NCI-H226 (cell line): ENCODE data around the gene FGF11.
A peak's percentile ranks its signal among the peaks of the same experiment; 100 is the strongest.

ENCODE experiments used
- DNase-seq: peaks from one replicate; pipeline ENCODE4 v3.0.0-alpha.2; 2015

Gene FGF11

GRCh38 chr17:7408863-7409262 lies 30.4 kb upstream of the FGF11 start:
- no peak for DNase-seq

- DNase-seq, result no peak
Measured at GRCh38 chr17:7409716-7410115, 29.6 kb upstream of the FGF11 start.

- DNase-seq, result no peak
Measured at GRCh38 chr17:7410634-7411426, 28.5 kb upstream of the FGF11 start.

- no peak for DNase-seq
Measured at GRCh38 chr17:7411427-7411750, 27.9 kb upstream of the FGF11 start.

- DNase-seq, result peak; percentile 54
Measured at GRCh38 chr17:7413346-7413985, 25.8 kb upstream of the FGF11 start.

- no peak for DNase-seq
Measured at GRCh38 chr17:7414837-7415236, 24.5 kb upstream of the FGF11 start.

GRCh38 chr17:7415784-7416183 lies 23.5 kb upstream of the FGF11 start:
- no peak for DNase-seq

GRCh38 chr17:7416323-7416722 lies 23.0 kb upstream of the FGF11 start:
- no peak for DNase-seq

- no peak for DNase-seq
Measured at GRCh38 chr17:7417056-7417655, 22.2 kb upstream of the FGF11 start.

- no peak for DNase-seq
Measured at GRCh38 chr17:7418472-7419152, 20.7 kb upstream of the FGF11 start.

GRCh38 chr17:7419819-7420610 lies 19.3 kb upstream of the FGF11 start, which contains the start of gene SPEM1:
Gene SPEM1 (plus strand): TSS chr17:7420324. CDS start chr17:7420385, 61 bp downstream.
- DNase-seq, result no peak

- DNase-seq, result no peak
Measured at GRCh38 chr17:7421186-7421585, 18.1 kb upstream of the FGF11 start.

- DNase-seq, result no peak
Measured at GRCh38 chr17:7423679-7424078, 15.6 kb upstream of the FGF11 start.

GRCh38 chr17:7425316-7425715 lies 14.0 kb upstream of the FGF11 start, which contains the start of gene SPEM2:
Gene SPEM2 (plus strand): TSS chr17:7425616. CDS start chr17:7425689, 73 bp downstream.
- no peak for DNase-seq

- DNase-seq, result no peak
Measured at GRCh38 chr17:7425756-7426155, 13.6 kb upstream of the FGF11 start.

GRCh38 chr17:7426203-7426863 lies 13.0 kb upstream of the FGF11 start:
- DNase-seq, result no peak

- DNase-seq, result no peak
Measured at GRCh38 chr17:7426896-7427489, 12.3 kb upstream of the FGF11 start.

GRCh38 chr17:7427549-7427948 lies 11.8 kb upstream of the FGF11 start:
- no peak for DNase-seq

GRCh38 chr17:7428557-7428956 lies 10.8 kb upstream of the FGF11 start, which contains the start of gene SPEM3:
Gene SPEM3 (plus strand): TSS chr17:7428857. CDS start chr17:7428903, 46 bp downstream.
- no peak for DNase-seq

- DNase-seq, result no peak
Measured at GRCh38 chr17:7429722-7430121, 9.6 kb upstream of the FGF11 start.

- no peak for DNase-seq
Measured at GRCh38 chr17:7431231-7431630, 8.1 kb upstream of the FGF11 start.

GRCh38 chr17:7432296-7432695 lies 7.0 kb upstream of the FGF11 start:
- no peak for DNase-seq
